Mammary epithelial cell (primary cell): Measurements from ENCODE around the gene MAP3K2.

Source experiments
- CTCF ChIP-seq, 2 donors: IDR thresholded peaks in 1 of 2; conservative IDR thresholded peaks in 1 of 2; 2 replicates each; pipeline ENCODE4 v1.5.1; 2011 to 2012; ENCODE audit warnings: inconsistent platforms in 2 of 2, low read length in 2 of 2, mild to moderate bottlenecking in 2 of 2, control low read depth in 1 of 2, low read depth in 1 of 2; ENCODE audit not compliant: insufficient read depth in 1 of 2; ENCODE audit errors: extremely low read depth in 1 of 2
- EZH2 ChIP-seq: IDR thresholded peaks from 2 replicates; pipeline ENCODE4 v1.6.1; 2012; ENCODE audit warnings: low read length, inconsistent platforms, borderline replicate concordance

- TF ChIP-seq EZH2 (no peak), CTCF (conservative IDR thresholded peaks at IDR 0.05 in 1 of 2, IDR thresholded peaks at IDR 0.05 in 1 of 2; ENCODE audit: extremely low read depth in 1 of 2, insufficient read depth in 1 of 2, low read depth in 1 of 2, low read length in 2 of 2) (no peak)
Measured at GRCh38 chr2:127347015-127347414, 40.8 kb downstream of the MAP3K2 start.
